Posterior cingulate gyrus (tissue), 11 donors: ENCODE measurements around the gene FAM9B.

ENCODE experiments used
- DNase-seq, 10 donors: peaks; one replicate each; pipeline versions ENCODE4 v3.0.0 to v3.0.0-alpha.2; 2020 to 2021; ENCODE audit warnings: mixed read lengths in 3 of 10
- intact Hi-C: fragments of 100-400 bp; cut with DNase I; formaldehyde crosslinking; loops from one replicate; pipeline ENCODE4 v1.15.1; 2023

Gene FAM9B

DNA sequence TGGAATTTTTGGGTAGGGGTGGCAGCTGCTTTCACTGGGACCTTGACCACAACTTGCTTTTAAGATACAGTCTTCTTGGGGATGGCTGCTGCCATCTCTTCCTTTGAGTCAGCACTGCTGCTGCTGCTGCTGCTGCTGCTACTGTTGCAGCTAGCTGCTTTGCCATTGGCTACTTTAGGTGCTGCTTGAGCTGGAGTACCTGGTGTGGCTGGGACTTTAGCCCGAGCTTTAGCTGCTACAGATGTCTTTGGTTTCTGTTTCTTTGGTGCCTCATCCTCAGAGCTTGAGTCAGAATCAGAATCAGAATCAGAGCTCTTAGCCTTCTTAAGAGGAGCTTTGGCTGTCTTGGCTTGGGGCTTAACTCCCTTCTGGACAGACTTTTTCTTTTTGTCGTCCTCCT lies 52.2 kb downstream of the FAM9B start:
- no peak for DNase-seq
- intact Hi-C loops: no loop called here

DNA sequence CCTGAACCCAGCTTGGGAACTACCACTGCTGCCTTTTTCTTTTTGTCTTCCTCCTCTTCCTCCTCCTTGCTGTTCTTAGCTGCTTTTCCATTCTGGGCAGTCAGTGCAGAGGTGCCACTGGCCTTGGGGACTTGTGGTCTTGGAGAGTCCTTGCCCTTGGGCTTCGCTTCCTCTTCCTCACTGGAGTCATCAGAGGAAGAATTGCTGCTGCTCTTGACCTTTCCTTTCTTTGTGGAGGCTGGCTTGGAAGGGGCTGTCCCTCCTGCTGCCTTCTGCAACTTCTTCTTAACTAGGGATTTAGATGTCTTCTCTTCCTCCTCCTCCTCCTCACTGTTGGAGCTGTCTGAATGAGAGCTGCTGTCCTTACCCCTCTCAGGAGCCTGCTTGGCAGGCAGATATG lies 53.2 kb downstream of the FAM9B start:
- intact Hi-C loops: no loop called here

More for the DNA sequence above, 53.2 kb downstream of the FAM9B start:
- no peak for DNase-seq
